GM18907 (cell line): ENCODE results near the gene RNASE9.
"Not testable (repeated sequence)": the region's sequence is repeated elsewhere in the genome, so short reads cannot be mapped to it uniquely, and the experiment has no call there.

Experiments used
- ATAC-seq: cut with Tn5 transposase; IDR thresholded peaks from one replicate; pipeline ENCODE4 v1.9.1; 2021; ENCODE audit warnings: mild to moderate bottlenecking, moderate library complexity; ENCODE audit not compliant: unreplicated experiment

Gene RNASE9

GRCh38 chr14:20578325-20578724 is 17.5 kb upstream of the RNASE9 start:
- no peak for ATAC-seq

DNA sequence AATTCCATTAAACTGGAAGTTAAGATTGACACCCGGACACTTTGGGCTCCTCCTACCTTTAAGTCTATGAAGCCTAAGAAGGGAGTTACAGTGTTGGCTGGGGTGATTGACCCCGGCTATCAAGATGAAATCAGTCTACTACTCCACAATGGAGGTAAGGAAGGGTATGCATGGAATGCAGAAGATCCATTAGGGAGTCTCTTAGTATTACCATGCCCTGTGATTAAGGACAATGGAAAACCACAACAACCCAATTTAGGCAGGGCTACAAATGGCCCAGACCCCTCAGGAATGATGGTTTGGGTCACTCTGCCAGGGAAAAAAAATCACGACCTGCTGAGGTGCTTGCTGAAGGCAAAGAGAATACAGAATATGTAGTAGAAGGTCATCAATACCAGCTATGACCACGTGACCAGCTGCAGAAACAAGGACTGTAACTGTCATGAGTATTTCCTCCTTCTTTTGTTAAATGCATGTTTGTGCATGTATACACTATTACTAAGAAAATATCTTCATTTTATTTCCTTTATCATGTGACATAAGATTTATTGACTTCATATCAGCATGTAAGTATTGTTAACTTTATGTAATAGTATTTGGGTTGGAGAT is 11.6 kb upstream of the RNASE9 start:
- not testable (repeated sequence) for ATAC-seq

DNA sequence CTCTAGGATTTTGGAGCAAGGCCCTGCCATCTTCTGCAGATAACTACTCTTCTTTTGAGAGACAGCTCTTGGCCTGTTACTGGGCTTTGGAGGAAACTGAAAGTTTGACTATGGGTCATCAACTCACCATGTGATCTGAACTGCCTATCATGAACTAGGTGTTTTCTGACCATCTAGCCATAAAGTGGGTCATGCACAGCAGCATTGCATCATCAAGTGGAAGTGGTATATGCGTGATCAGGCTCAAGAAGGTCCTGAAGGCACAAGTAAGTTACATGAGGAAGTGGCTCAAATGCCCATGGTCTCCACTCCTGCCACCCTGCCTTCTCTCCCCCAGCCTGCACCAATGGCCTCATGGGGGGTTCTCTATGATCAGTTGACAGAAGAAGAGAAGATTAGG is 9.9 kb upstream of the RNASE9 start:
- ATAC-seq, result not testable (repeated sequence)

- ATAC-seq, result not testable (repeated sequence)
These were observed 9.0 kb upstream of the RNASE9 start for GRCh38 chr14:20569865-20570264.

DNA sequence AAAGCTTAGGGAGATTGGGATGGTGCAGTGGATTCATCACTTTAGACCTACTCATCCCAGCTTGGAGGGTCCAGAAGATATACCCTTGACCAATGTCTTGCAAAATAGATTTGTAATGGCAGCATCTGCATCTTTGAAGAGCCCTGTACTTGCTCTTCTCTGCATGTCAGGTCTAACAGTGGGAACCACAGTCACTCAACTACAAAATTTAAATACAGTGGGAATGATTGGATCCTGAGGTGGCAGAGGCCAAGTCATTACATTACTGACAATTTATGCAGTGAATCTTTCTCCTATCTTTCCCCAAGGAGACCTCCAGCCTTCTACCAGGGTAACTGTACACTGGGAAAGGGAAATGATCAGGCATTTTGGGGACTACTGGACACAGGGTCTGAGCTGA is 8.2 kb upstream of the RNASE9 start:
- no peak for ATAC-seq

DNA sequence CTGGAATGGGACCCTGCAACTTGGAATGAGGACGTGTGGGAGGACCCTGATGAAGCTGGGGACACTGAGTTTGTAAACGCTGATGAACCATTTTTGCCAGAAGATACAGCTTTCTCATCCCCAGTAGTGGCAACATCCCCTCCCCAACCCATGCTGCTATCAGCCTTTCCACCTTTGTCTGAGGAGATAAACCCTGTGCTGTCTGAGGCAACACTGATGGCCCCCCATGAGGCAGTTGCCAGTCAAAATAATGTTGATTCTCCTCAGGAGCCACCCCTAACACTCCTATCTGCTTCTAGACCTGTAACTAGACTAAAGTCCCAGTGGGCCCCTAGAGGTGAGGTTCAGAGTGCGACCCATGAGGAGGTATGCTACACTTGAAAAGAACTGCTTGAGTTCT is 7.5 kb upstream of the RNASE9 start:
- ATAC-seq, result no peak

- not testable (repeated sequence) for ATAC-seq
These were observed 6.4 kb upstream of the RNASE9 start for GRCh38 chr14:20567199-20567598.

DNA sequence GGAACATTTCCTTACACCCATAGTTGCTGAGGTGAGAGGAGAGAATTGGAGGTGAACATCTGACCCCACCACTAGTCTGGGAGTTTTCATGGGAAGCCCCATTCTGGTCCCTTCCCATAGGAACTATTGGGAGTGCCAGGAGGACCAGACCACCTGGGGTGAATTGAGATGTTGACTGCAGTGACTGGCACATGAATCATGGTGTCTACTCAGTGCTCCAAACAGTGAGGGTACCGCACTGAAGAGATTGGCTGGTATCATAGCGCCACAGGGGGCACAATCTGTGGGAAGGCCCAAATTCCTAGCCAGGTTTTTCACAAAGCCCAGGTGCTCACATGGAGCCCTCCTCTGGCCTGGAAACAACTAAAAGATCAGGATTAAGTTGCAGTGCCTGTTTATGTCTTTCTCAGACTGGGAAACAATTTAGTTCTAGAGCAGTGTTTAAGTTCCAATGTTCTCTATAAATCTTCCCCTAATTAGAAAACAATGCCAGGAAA is 3.7 kb upstream of the RNASE9 start:
- ATAC-seq, result no peak

- no peak for ATAC-seq
These were observed 3.1 kb upstream of the RNASE9 start for GRCh38 chr14:20563971-20564370.

DNA sequence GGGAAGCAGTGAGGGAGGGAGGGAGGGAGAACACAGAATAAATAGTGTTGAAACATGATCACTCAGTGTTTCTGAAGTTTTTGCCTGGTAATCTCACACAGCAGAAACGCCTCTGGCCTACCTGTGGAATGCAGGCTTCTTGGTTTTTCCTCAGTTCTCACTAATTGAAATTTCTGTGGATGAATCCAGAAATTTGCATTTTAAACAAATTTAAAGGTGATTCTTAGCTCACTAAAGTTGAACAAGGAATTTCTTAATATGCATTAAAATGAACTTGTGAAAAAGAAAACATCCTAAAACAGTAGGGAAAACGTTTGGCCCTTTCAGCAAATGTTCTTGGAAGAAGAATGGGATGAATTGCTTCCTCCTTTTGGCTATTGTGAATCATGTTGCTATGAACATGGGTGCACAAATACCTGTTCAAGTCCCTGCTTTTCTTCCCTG is 1.4 kb downstream of the RNASE9 start:
- no peak for ATAC-seq

DNA sequence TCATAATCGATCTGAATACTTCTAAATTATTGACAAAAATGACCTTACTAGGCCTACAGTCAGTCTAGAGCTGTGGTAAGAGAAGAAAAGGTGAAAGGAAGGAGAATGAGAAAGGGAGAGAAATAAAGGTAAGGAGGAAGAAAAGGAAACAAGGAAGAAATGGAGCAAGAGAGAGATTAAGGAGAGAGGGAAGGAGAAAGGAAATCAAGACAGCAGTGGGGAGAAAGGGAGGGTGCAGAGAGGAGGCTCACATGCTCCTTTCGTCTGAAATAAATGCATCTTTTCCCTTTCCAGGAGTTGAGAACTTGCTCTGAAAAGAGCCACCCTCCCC is 3.7 kb downstream of the RNASE9 start:
- ATAC-seq, result no peak

- ATAC-seq, result no peak
These were observed 4.2 kb downstream of the RNASE9 start for GRCh38 chr14:20556500-20557211.

DNA sequence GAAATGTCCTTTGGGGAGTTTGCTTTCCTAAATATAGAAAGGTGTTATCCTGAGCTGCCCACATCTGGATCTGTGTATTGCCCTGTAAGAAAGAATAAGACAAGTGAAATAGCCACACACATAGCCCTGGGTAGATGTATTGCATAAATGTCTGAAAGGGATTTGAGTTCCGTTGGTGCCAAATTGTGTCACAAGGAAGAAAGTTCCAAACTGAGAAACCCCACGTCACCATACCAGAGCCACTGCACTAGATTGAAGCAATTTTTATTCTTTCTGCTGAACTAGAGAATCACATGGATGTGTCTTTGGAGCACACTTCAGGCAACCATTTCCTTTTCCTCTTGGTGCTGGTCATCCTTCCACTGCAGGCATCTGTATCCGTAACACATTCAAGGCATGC is 5.0 kb downstream of the RNASE9 start:
- ATAC-seq, result no peak

DNA sequence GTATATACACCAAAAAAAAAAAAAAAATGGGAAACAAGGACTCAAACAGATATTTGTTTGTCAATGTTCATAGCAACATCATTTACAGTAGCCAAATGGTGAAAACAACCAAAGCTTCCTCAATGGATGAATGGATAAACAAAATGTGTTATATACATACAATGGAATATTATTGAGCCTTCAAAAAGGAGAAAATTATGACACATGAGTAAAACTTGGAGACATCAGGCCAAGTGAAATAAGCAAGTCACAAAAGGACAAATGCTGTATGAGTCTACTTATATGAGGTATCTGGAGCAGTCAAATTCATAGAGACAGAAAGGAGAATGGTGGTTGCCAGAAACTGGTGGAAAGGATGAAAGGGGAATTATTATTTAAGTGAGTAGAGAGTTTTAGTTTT is 7.8 kb downstream of the RNASE9 start:
- no peak for ATAC-seq

GRCh38 chr14:20551606-20552005 is 9.2 kb downstream of the RNASE9 start:
- no peak for ATAC-seq

- ATAC-seq, result no peak
These were observed 9.9 kb downstream of the RNASE9 start for GRCh38 chr14:20550926-20551325.

GRCh38 chr14:20548414-20549158 is 12.3 kb downstream of the RNASE9 start:
- no peak for ATAC-seq

DNA sequence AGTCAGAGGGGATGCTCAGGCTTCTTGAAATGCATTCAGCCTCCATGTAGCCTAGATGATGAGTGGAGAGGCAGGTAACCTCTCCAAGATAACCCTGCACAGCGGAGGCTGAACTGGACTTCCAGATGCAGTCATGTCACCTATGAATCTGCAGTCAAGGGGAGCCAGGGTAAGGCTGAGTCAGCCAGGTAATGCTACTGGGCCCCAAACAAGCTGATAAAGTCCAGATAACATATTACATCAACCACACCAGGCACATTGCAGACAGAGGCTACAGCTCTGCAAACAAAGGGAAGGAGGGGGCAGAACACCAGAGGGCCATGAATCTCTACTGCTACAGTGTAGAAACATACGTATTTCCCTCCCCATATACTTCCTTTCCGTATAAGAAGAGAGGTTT is 14.0 kb downstream of the RNASE9 start:
- ATAC-seq, result no peak

GRCh38 chr14:20539906-20540305 is 20.9 kb downstream of the RNASE9 start:
- ATAC-seq, result no peak

GRCh38 chr14:20530771-20531571 is 29.9 kb downstream of the RNASE9 start:
- no peak for ATAC-seq

DNA sequence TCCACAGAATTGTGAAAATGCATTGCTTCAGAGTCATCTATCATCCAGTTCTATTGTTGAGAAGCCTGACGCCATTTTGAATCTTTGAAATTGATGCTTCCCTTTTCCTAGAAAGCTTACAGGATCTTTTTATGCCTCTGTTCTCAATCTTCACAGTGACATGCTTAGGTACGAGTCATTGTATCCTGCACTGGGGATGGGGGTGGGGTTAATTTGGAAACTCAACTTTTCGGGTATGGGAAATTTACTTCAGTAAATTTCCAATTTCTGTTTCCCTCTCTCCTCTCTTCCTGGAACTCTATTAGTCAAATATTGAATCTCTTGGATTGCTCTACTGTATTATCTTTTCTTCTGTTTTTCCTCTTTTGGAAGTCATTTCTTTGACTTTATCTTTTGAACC is 31.0 kb downstream of the RNASE9 start:
- no peak for ATAC-seq
